A549 (cell line): ENCODE measurements around the gene LHX2.

Experiments
- CBX2 ChIP-seq: fragments of 200-600 bp; sonication (generic); IDR thresholded peaks from 2 replicates; pipeline ENCODE4 v1.6.1; 2016; ENCODE audit warnings: low read depth, mild to moderate bottlenecking, borderline replicate concordance
- CEBPB ChIP-seq, 2 experiments: fragments of >200 bp in 1 of 2; sonication (Bioruptor Twin) in 1 of 2; formaldehyde crosslinking in 1 of 2; IDR thresholded peaks; 2 replicates each; pipeline ENCODE4 v1.6.1; 2012 to 2016
- TF ChIP-seq, protein P1 (sequence below): fragments of >200 bp; sonication (Bioruptor Twin); formaldehyde crosslinking; IDR thresholded peaks from 3 replicates; pipeline ENCODE4 v1.5.1; 2016
- TF ChIP-seq, protein P2 (sequence below): fragments of 200-600 bp; sonication (generic); IDR thresholded peaks from 2 replicates; pipeline ENCODE4 v1.6.1; 2016; ENCODE audit warnings: antibody characterized with exemption, mild to moderate bottlenecking, moderate library complexity
- TF ChIP-seq, protein P3 (sequence below): fragments of 450-650 bp; IDR thresholded peaks from 2 replicates; pipeline ENCODE4 v1.6.1; 2014; ENCODE audit warnings: antibody characterized with exemption

DNA sequence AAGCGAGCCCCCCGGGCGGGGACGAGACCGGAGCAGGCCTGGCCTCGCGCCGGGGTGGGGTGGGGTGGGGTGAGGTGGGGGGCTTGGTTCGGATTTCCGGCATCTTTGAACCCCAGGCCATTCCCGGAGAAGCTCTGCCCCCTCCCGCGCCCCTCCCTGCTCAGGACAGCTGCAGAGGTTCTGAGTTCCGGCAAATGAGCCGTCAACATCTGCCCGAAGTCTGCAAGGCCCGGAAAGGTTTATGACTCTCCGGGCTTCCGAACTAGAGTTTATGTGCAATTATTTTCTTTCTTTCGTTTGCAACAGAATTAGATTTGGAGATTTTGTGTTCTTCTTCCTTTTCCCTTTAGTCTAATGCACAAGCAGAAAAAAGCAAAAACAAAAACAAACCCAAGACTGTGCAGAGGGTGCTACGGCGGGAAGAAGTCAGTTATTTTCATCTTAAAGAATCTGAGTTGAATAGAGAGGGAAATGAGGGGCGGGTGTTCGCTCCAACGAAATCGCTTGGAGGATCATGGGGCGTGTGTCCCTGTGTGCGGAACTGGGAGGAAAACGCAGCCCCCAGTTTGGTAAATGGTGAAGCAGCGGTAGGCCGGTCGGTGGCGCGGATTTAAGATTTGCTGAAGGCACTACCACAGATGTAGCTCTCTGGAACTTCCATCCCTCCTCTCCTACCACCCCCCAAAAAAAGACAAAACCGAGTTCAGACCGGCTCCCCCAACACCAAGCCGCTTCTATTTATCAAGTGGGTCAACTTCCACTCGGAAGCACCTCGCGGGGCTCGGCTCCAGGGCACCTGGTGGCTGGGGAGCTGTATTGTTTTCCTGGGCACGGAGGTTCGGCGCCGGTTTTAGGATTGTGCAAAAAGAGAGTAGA, 4.8 kb downstream of the LHX2 start:
- TF ChIP-seq, protein P1, sequence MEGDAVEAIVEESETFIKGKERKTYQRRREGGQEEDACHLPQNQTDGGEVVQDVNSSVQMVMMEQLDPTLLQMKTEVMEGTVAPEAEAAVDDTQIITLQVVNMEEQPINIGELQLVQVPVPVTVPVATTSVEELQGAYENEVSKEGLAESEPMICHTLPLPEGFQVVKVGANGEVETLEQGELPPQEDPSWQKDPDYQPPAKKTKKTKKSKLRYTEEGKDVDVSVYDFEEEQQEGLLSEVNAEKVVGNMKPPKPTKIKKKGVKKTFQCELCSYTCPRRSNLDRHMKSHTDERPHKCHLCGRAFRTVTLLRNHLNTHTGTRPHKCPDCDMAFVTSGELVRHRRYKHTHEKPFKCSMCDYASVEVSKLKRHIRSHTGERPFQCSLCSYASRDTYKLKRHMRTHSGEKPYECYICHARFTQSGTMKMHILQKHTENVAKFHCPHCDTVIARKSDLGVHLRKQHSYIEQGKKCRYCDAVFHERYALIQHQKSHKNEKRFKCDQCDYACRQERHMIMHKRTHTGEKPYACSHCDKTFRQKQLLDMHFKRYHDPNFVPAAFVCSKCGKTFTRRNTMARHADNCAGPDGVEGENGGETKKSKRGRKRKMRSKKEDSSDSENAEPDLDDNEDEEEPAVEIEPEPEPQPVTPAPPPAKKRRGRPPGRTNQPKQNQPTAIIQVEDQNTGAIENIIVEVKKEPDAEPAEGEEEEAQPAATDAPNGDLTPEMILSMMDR: no peak
- TF ChIP-seq, protein P2, sequence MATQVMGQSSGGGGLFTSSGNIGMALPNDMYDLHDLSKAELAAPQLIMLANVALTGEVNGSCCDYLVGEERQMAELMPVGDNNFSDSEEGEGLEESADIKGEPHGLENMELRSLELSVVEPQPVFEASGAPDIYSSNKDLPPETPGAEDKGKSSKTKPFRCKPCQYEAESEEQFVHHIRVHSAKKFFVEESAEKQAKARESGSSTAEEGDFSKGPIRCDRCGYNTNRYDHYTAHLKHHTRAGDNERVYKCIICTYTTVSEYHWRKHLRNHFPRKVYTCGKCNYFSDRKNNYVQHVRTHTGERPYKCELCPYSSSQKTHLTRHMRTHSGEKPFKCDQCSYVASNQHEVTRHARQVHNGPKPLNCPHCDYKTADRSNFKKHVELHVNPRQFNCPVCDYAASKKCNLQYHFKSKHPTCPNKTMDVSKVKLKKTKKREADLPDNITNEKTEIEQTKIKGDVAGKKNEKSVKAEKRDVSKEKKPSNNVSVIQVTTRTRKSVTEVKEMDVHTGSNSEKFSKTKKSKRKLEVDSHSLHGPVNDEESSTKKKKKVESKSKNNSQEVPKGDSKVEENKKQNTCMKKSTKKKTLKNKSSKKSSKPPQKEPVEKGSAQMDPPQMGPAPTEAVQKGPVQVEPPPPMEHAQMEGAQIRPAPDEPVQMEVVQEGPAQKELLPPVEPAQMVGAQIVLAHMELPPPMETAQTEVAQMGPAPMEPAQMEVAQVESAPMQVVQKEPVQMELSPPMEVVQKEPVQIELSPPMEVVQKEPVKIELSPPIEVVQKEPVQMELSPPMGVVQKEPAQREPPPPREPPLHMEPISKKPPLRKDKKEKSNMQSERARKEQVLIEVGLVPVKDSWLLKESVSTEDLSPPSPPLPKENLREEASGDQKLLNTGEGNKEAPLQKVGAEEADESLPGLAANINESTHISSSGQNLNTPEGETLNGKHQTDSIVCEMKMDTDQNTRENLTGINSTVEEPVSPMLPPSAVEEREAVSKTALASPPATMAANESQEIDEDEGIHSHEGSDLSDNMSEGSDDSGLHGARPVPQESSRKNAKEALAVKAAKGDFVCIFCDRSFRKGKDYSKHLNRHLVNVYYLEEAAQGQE: no peak
- TF ChIP-seq CEBPB (IDR thresholded peaks at IDR 0.05): no peak
- TF ChIP-seq, protein P3, sequence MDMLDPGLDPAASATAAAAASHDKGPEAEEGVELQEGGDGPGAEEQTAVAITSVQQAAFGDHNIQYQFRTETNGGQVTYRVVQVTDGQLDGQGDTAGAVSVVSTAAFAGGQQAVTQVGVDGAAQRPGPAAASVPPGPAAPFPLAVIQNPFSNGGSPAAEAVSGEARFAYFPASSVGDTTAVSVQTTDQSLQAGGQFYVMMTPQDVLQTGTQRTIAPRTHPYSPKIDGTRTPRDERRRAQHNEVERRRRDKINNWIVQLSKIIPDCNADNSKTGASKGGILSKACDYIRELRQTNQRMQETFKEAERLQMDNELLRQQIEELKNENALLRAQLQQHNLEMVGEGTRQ: no peak
- no peak for TF ChIP-seq CBX2
